ENCODE data around the gene CTU2.

CTU2 gene

GRCh38 chr16:88743693-88744576 is 37.6 kb downstream of the CTU2 start:
- DNase-seq (ENCODE audit: low spot score): peak; percentile 39

DNA sequence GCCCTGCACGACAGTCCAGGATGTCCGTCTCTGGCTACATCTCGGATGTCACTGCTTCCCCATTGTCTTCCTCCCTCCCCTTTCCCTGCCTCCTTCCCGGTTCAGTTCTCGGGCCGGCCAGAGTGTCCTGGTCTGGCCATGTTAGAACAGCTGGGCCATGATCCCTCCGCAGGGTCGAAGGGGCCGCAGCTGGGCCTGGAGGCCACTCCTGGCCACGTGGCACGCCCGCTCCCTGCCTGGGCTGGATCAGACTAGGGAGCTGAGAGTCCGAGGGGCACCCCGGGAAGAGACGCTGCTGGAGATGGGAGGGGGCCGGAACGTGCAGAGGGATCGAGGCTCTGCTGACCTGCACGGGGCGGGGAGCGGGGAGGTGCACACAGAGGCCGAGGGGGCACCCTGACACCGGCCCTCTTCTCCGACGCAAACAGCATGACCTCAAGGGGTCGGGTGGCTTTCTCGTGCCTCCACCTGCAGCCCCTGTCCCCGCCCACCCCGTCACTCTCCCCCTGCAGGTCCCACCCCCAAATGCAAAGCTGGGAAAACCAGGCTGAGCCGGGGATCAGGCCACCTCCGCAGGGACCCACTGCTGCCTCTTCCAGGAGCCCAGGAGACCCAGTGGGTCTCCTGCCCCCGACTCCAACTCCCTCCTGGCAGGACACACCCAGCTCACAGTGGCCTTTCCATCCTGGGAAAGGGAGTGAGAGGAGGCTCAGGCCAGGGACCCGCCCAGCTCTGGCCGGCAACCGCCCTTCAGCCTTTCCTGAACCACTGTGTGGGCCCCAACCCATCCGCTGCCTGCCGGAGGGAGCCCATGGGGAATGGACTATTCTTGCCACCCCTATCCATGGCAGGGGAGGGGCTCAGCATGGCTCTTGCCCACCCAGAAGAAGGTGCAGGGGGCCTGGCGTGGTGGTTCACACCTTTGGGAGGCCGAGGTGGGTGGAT is 38.5 kb downstream of the CTU2 start:
- no peak for DNase-seq (ENCODE audit: low spot score)

DNA sequence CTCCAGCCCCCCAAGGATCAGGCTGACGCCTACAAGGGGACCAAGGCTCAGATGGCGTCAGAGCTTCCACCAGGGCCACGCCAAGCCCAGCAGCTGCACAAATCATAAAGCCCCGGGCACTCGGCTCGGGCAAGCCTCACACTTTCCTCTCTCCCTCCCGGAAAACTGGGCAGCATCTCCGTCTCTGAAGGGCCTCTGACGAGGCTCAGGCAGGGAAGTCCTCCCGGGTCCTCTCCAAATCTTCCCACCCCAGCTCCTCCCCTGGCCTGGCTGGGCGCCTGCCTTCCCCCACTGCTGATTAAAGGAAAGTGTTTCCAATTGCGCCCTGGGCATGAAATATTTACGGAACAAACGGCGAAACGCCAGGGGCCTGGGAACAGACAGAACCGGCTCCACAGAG is 40.2 kb downstream of the CTU2 start:
- no peak for DNase-seq (ENCODE audit: low spot score)

- peak; percentile 35 for DNase-seq (ENCODE audit: low spot score)
These were observed 41.4 kb downstream of the CTU2 start for GRCh38 chr16:88747588-88748301.

DNA sequence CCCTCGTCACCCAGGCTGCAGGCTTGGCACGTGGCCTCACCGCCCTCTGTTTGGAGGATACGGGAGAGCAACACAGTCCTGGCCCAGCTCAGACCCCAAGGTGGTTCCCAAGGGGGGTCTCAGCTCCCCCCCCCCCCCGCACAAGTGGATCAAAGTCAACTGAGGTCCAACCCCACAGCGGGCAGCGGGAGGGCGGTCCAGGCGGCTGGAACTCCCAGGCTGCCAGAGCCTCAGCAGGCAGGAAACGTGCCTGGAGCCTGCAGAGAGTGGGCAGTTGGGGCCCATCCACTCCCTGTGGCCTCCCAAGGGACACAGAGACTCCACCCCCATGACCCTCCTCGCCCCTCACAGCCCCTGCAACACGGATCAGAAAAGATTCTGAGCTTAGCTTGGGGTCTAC is 42.1 kb downstream of the CTU2 start:
- DNase-seq (ENCODE audit: low spot score): no peak

- no peak for DNase-seq (ENCODE audit: low spot score)
These were observed 43.1 kb downstream of the CTU2 start for GRCh38 chr16:88749358-88749757.

DNA sequence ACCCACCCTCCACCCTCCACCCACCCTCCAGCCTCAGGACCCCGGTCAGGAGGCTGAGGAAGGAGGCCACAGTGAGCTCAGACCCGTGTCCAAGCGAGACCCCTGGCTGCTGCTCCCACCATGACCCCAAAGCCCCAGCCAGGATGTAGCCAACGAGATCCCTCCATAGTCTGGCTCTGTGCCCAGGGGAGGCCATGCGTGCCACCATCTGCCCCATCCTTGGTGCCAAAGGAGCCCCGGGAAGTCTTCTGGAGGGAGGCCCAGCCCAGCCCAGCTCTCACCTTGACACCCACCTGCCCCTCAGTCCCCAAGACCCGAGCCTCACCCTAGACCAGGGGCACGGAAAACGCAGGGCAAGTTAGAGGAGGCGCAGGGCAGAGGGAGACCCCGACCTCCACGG is 44.6 kb downstream of the CTU2 start:
- DNase-seq (ENCODE audit: low spot score): no peak

GRCh38 chr16:88752386-88753002 is 46.2 kb downstream of the CTU2 start:
- DNase-seq (ENCODE audit: low spot score): no peak

GRCh38 chr16:88753191-88753590 is 46.9 kb downstream of the CTU2 start:
- DNase-seq (ENCODE audit: low spot score): no peak

- no peak for DNase-seq (ENCODE audit: low spot score)
These were observed 47.3 kb downstream of the CTU2 start for GRCh38 chr16:88753602-88754001.

DNA sequence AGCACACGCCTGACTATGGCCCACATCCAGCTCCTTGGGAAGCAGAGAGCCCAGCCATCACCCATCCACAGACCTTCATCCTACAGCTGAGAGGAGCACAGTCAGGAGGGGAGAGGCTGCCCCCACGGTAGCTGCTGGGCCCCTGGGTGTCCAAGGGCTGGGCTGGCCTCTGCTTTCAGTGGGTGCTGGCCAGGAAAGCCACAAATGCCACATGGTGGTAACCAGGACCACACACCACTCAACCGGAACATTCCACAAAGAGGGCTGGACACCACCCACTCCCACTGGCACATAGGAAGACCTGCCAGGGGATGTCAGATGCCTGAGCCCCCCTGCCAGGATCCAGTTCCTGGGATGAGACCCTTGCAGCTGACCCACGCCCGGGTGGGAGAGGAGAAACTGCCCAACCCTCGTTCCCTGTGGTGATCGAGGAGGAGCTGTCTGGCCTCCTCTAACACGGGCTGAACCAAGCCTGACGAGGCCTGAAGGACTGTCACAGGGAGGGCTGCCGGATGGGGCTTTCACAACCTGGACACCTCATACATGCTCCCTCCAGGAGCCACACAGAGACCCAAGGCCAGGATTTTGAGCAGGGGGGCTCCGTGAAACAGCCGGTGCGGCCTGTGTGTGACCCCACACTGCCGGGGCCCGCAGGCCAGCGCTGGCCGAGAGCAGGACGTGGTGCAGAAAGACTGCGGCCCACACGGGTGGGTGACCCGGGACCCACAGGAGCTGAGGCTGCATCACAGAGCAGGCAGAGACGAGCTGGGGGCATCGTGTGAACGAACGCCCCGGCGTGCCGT is 48.0 kb downstream of the CTU2 start:
- no peak for DNase-seq (ENCODE audit: low spot score)

GRCh38 chr16:88754912-88755744 is 48.8 kb downstream of the CTU2 start:
- no peak for DNase-seq (ENCODE audit: low spot score)

DNA sequence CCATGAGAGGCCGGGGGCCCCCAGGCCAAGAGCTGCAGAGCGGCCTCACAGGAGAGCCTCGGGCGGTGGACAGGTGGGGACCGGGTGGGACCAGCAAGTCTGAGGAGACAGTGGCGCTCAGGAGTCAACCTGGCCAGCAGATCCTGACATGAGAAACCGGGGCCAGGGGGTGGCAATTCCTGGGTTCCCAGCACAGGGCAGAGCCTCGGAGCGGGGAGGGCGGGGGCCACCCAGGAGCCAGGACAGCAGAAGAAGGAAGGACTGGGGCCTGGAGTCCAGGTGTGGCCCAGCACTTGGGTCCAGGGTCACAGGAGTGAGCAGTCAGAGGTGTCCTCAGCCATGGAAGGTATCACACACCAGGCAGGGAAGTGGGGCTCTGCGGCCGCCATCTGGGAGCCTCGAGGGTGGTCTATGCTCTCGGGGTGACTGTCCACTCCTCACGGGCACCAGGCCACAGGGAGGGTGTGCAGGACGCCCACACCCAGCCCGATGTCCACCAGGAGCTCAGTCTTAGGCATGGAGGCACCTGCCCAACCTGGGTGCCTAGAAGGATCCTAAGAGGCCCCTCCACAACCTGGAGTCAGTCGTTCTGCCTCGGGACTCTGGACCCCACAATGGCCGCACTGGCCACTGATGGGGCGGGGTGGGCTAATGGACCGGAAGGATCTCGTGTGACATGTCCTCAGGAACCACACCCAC is 49.6 kb downstream of the CTU2 start:
- no peak for DNase-seq (ENCODE audit: low spot score)

- DNase-seq (ENCODE audit: low spot score): no peak
These were observed 52.1 kb downstream of the CTU2 start for GRCh38 chr16:88758227-88758943.

DNA sequence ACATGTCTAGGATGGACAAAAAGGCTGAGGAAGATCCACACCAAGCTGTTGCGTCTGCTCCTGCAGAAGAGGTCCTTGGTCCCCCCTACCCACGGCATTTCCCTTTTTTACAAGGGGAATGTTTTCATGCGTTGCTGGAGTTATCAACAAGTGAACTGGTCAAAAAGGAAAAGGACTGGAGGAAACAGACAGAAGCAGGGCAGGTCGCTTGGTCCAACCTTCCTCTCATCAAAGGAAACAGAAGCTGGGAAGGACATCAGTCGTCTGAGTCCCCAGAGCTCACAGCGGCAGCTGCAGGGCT is 52.6 kb downstream of the CTU2 start:
- DNase-seq (ENCODE audit: low spot score): no peak

DNA sequence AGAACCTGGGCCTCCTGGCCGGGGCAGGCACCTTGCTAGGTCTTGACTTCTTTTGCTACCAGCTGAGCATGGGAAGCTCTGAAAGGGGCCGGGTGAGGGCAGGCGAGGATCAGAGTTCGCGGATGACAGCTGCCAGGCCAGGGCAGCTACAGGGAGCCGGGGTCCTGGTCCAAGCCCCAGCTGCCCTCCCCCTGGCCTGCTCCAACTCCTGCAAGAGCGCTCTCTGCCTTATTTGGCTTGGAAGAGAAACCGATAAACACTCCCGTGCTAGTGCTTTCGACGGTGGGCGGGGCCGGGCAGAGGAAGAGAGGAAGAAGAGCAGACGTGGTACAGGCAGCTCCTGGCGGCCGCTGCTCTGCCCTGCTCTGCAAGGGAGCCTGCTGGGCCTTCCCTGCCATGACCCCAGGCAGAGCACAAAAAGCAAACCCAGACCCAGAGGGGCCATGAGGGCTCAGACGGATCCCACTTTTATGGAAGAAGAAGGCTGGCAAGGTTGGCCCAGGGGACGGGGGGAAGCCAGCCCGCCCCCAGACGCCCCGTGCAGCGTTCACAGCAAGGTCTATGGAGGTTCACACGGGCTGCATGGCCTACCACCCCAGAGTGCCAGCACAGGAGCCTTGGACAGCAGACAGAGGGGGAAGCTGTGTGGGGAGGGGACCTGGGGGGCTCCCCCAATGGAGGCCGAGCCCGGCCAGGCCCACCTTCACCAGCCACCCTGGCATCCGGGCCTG is 53.1 kb downstream of the CTU2 start:
- no peak for DNase-seq (ENCODE audit: low spot score)

DNA sequence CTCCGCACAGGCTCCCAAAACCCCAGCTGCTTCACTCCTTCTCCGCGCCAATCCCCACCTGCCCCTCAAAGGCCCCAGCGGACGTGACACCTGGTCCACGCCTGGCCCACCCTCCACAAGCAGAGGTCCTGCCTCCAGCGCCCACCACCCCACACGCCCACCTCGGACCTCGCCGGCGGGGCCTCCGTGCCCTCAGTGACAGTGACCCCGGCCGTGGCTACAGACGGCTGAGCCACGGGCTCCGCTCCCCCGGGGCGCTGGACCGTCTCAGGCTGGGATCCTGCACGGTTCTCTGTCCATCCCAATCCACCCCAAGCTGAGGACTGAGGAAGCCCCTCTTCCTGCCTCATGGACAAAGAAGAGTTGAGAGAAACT is 53.7 kb downstream of the CTU2 start:
- DNase-seq (ENCODE audit: low spot score): no peak

DNA sequence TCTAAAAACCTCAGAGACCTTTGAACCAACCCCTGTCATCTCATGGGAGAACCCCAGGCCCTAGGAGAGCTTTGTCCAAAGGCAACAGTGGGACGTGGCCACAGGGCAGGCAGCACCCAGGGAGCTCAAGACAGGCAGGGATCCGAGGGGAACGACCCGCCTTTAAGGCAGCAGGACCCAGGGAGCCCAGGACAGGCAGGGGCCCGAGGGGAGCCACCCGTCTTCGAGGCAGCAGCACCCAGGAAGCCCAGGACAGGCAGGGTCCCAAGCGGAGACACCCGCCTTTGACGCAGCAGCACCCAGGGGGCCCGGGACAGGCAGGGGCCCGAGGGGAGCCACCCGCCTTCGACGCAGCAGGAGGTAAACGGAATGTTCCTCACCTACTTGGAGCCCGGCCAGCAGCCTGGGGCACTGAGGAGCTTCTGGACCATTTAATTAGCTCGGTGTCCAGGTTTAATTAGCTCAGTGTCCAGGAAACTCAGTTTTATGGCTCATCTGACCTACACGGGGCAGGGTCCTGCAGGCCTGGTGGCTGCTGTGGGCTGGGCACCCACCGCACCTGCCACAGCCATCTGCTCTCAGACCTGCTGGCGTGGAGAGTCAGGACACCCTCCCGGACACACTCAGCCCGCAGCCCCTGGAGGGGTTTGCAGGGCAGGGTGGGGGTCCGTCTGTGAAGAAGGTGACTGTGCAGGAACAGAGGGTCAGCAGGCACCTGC is 54.3 kb downstream of the CTU2 start:
- DNase-seq (ENCODE audit: low spot score): no peak
